Activated naive CD4-positive, alpha-beta T cell treated with anti-CD3 and anti-CD28 coated beads, Interleukin-2, amount 50 U/mL, for 16 hours (primary cell): ENCODE data around the gene SNAPC3.
"Not testable (repeated sequence)": the region's sequence is repeated elsewhere in the genome, so short reads cannot be mapped to it uniquely, and the experiment has no call there.

ENCODE experiments used
- DNase-seq: peaks from one replicate; pipeline ENCODE4 v3.0.0-alpha.2; 2020

The SNAPC3 gene

DNA sequence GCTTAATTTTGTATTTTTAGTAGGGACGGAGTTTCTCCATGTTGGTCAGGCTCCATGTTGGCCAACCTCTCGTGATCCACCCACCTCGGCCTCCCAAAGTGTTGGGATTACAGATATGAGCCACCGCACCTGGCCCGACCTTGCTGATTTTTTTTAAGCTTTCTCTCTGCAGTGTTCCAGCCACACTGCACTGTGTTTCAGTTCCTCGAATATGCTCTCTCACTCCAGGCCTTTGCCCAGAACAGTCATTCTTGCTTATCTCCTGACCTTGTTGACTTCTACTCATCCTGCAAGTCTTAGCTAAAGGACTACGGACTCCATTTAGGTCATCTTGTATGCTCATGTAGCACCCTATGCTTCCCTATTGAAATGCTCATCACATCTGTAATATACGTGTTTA lies 3.3 kb downstream of the SNAPC3 start:
- no peak for DNase-seq

DNA sequence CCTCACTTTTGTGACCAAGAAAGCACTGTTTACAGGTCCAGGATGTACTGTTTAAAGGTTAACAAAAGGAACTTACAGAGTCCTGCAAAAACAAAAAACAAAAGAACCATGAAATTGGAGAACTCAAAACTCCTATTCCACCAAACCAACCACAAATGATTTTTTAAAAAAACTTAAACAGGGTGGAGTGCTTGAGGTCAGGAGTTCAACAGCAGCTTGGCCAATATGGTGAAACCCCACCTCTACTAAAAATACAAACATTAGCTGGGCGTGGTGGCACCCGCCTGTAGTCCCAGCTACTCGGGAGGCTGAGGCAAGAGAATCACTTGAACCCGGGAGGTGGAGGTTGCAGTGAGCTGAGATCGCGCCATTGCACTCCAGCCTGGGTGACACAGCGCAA lies 5.0 kb downstream of the SNAPC3 start:
- DNase-seq, result not testable (repeated sequence)

DNA sequence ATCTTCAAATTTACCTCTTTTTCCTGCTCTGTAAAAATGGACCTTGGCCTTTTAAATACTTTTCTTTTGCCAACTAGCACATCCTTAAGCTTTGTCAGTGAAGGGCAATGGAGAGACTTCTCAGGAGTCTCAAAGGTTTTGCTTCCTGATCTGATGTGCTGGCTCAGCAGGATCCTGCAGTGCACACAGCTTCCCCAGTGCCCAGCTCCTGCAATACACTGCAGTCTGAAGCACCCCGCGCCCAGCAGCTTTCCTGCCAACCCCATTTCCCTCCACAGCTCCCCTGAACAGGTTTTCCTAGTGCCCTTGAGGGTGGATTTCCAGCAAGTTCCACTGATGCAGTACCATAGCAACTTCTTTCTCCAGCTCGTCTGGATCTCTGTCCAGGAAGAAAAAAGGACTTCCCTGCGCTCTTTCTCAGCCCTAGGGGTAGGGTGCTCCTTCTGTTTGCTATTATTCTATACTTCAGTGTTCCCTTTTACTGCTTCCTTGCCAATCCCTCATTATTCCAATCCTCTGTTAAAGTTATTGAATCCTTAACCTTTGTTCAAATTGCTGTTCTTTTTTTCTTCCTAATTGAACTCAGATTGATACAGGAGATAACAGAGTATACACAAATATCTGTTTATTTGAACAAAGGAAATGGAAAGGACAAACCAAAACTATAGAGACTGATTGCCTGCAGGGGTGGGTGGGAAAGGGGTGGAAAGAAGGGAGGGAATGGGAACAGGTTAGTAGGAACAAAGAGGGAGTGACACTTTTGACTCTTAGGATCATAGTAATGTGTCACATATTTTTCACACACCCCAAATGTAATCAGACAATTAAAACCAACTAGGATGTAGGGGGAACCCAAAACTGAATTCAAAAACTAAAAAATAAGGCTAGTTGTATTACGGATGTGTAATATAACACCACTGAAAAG lies 8.5 kb downstream of the SNAPC3 start:
- DNase-seq, result no peak

DNA sequence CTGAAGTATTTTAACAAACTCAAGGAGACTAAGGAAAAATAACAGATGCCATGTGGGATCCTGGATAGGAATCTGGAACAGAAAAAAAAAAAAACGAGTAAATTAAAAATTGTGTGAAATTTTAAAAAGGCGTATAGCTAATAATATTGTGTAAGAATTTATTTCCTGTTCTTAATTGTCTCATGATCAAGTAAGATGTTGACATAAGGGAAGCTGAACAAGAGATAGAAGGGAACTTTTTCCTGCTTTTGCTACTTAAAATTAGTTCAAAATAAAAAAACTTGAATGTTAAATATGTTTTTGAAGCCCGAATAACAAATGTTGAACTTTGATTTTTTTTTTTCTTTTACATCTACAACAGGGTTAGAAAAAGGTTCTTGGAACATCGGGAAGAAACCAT lies 10.5 kb downstream of the SNAPC3 start:
- no peak for DNase-seq

DNA sequence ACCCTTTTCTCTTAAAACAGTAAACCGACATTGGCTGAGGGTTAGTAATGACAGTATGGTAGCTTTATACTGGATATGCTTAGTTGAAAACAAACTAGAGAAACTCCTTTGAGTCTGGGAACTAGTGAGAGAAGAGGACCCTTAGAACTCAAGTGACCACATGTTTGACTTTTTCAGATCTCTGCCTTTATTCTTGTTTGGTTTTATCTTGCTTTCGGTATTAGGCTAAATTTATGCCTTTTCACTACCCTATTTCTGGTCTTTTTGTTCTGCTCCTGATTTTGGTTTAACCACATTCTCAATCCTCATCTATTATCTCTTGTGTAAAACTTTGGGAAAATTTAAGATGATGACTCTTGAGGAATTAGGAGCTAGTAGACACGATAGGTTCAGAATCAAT lies 11.0 kb downstream of the SNAPC3 start:
- DNase-seq, result no peak

DNA sequence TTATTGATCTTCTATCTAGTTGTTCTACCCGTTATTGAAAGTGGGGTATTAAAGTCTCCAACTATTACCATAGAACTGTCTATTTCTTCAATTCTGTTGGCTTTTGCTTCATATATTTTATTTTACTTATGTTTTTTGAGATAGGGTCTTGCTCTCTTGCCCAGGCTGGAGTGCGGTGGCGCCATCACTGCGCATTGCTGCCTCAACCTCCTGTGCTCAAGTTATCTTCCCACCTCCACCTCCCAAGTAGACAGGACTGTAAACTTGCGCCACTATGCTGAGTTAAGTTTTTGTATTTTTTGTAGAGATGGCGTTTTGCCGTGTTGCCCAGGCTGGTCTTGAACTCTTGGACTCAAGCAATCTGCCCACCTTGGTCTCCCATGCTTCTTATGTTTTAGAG lies 16.2 kb downstream of the SNAPC3 start:
- DNase-seq, result no peak

DNA sequence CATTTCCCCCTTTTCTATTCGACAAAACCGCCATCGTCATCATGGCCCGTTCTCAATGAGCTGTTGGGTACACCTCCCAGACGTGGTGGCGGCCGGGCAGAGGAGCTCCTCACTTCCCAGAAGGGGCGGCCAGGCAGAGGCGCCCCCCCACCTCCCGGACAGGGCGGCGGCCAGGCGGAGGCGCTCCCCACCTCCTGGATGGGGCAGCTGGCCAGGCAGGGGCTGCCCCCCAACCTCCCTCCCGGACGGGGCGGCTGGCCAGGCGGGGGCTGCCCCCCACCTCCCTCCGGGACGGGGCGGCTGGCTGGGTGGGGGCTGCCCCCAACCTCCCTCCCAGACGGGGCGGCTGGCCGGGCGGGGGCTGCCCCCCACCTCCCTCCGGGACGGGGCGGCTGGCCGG lies 19.2 kb downstream of the SNAPC3 start:
- DNase-seq, result not testable (repeated sequence)

DNA sequence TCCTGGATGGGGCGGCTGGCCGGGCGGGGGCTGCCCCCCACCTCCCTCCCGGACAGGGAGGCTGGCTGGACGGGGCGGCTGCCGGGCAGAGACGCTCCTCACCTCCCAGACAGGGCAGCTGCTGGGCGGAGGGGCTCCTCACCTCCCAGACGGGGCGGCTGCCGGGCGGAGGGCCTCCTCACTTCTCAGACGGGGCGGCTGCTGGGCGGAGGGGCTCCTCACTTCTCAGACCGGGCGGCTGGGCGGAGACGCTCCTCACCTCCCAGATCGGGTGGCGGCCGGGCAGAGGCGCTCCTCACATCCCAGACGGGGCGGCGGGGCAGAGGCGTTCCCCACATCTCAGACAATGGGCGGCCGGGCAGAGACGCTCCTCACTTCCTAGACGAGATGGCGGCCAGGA lies 19.6 kb downstream of the SNAPC3 start:
- DNase-seq, result not testable (repeated sequence)

DNA sequence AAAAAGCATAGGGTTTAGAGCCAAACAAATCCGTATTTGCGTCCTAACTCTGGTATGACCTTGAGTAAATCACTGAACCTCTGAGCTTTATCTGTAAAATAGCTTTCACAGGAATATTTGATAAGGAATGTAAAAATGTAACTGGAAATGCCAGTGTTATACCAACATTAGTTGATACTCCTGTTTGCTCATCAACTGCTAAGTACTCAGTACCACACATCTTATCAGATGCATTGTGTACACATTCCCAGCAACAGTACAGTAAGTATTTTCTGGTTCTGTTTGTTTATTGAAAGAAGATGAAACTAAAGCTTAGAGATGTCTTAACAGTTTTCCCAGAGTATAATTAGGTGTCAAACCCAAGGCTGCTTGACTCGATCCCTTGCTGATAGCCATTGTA lies 21.5 kb downstream of the SNAPC3 start:
- DNase-seq, result no peak

DNA sequence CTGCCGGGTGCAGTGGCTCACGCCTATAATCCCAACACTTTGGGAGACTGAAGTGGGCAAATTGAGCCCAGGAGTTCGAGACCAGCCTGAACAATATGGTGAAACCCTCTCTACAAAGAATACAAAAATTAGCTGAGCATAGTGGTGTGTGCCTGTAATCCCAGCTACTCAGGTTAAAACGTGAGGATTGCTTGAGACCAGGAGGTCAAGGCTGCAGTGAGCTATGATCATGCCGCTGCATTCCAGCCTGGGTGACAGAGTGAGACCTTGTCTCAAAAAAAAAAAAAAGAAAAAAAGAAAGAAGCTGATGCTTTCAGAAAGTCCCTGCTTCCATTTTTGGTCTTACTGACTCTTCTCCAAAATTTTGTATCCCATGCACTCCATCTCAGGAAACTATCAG lies 31.3 kb downstream of the SNAPC3 start:
- no peak for DNase-seq

DNA sequence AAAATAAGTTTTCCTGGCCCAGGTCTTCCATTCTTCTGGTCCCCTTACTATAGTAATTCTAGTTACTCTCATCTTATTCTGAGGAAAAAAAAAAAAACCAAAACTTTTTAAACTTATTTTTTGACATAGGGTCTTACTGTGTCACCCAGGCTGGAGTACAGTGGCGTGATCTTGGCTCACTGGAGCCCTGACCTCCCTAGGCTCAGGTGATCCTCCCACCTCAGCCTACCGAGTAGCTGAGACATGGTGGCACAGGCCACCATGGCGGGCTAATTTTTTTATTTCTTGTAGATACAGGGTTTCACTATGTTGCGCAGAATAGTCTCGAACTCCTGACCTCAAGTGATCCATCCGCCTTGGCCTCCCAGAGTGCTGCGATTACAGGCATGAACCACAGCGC lies 38.4 kb downstream of the SNAPC3 start:
- no peak for DNase-seq

DNA sequence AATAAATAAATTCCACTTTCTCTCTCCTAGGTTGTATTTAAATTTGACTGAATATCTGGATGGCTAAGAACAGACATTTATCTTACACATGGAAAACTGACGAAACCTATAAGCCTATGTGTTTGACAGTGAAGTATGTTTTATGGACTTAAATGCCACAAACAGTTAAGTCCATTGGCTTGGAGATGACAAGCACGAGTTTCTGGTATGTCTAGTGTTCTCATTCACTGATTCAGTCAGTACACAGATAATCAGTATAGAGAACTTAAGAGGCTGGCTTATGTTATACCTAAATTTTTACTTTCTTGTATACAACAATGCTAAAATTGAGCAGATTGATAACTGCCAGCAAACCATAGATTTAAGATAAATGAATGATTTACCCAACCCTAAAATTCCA lies 38.9 kb downstream of the SNAPC3 start:
- no peak for DNase-seq

DNA sequence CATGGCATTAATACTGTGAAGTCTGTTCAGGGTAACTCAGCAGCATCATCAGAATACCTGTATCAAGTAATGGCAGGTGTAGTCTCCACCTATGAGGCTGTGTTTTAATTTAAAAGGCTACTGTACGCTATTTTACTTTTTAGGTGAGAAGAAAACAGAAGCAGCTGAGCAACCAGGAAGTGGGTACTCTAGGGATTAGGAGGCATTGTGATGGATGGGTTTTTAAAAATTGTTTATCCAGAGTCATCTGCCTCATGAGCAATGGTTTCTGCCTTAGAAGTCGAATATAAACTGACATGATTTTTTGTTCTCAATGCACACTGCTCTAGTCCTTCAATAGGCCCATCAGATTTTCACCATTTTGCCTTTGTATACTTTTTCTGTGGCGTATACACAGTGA lies 45.5 kb downstream of the SNAPC3 start:
- no peak for DNase-seq

DNA sequence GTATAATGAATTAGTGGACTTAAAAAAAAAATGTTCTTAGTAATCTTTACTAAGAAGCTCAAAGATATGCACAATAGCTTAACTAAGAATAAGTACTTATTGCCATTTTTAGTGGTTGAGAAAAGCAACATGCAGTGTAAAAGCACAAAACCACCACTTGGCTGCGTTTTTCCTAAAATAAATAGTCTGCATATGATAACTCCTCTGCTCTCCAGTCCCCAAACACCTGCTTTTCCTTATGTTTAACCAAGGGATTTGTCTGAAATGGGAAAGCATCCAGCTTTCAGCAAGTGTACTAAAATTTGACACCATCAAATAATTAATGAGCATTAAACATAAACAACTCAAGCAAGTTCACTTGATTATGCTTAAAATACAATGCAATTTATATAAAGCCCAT lies 46.7 kb downstream of the SNAPC3 start:
- DNase-seq, result no peak

DNA sequence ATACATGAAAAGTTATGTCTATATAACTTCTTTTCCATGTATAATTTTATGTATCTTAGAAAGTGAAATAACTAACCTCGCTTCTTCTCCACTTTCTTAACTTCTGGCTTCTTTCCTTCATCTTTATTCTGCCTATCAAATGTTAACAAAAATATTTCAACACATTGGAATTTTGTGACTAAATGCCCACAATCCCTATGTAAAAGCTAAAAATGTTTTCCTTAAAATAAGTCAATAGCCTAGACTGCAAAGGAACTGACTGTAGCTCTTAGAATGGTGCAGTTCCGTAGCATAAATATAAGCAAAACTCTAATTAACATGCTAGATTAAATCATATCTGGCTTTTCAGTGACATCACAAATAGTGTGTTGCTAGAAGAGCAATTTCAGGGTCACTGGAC lies 47.2 kb downstream of the SNAPC3 start:
- DNase-seq, result no peak

DNA sequence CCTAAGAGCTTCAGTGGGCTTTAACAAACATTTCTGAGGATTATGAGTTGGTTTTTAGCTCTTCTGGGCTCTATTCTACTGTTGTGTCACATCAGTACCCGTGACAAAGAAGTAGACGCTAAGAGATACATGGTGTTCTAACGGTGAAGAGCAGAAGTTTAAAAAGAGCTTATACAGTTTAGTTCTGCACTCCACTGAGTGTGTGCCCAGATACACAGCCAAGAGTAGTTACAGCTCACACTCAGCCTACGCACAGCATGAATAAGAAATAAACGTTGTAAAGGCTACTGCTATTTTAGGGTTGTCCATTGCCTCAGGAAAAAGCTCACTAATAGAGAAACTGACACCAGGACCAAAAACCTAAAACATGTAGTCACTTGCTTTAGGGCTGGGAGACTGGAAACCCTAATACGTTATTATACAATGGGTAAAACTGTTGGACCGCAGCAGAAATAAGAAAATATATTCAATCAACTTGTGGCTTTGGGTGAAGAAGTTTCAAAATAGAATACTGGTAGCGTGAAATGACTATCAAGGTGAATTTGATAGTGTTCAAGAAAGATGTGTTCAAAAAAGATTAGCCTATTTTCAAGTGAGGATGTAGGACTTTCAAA lies 53.4 kb downstream of the SNAPC3 start:
- DNase-seq, result no peak

DNA sequence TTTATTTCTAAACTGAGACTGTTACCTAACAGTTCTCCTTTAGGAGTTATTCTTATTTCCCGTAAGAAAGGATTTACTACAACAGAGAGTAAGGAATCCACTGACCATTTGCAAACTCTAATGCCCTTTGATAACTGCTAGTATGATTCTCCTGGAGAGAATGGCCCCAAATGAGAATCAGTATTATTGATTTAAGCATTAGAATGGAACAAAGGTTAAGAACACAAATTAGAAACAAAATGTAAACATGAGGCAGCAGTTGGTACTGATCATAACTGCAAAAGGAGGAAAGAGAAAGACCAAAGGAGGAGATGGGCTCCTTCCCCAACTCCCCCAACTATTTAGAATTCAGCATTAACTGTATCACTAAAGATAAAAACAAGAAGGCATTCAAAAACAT lies 57.4 kb downstream of the SNAPC3 start:
- no peak for DNase-seq

DNA sequence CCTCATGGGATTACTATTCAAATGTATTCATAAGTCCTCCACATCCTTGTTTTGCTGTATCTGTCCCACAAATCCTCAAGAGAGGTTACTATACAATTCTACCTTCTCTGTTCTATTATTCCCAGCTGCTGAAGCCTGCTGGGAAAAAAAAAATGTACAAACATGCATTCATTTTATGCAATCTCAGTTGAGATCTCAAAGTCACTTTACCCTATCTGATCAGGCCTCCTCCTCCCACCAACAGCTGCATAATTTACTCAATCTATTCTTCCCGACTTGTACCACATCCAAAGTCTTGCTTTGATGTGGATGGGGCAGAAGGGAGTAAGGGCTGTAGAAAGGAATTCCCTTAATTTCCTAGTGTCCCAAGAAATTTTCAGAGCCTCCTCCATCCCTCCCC lies 59.5 kb downstream of the SNAPC3 start:
- DNase-seq, result no peak

DNA sequence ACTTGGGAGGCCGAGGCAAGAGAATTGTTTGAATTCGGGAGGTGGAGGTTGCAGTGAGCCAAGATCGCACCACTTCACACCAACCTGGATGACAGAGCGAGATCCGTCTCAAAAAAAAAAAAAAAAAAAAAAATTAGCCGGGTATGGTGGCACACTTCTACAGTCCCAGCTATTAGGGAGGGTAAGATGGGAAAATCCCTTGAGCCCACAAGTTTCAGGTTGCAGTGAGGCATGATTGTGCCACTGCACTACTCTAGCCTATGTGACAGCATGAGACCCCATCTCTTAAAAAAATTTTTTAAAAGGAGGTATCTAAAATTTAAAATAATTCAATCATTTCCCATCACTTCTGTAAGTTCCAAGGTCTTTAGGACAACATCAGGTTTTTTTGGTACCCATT lies 62.1 kb downstream of the SNAPC3 start:
- no peak for DNase-seq

DNA sequence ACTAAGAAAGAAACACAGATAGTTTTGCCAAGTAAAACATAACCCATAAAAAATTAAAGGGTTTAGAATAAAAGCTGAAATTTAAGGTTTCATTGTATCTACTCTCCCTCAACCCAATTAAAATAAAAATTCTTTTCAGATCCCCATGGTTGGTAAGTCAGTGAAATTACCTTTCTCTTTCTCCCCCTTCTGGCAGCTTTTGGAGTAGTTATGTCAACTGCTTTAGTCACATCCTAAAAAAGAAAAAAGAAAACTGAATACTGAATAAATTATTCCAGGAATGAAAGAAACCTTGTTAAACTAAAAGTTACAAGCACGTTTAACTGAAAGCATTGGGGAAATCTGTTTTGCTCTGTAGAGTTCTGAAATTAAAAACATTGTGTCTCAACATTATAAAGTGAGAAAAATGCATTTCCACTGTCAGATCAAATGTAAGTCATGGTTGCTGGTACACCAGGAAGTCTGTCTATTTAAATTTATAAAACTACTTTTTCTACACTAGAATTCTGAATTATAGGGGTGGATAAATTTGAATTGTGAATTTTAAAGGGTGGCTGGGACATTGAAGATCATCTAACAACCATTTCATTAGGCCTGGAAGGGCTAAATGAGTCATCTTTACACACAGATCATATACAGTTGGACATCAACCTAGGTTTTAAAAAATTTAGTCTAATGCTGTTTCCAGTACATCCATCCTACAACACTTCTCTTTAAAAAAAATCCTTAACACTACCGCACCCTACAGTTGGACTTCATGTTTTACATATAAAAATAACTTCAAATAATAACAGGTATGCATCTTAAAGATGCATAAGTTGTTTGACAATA lies 63.4 kb downstream of the SNAPC3 start:
- DNase-seq, result no peak

DNA sequence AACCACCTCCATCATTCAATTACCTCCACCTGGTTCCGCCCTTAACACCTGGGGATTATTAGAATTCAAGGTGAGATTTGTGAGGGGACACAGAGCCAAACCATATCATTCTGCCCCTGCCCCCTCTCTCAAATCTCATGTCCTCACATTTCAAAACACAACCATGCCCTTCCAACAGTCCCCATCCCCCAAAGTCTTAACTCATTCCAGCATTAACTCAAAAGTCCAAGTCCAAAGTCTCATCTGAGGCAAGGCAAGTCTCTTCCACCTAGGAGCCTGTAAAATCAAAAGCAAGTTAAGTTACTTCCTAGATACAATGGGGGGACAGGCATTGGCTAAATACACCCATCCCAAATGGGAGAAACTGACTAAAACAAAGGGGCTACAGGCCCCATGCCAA lies 69.3 kb downstream of the SNAPC3 start:
- no peak for DNase-seq

DNA sequence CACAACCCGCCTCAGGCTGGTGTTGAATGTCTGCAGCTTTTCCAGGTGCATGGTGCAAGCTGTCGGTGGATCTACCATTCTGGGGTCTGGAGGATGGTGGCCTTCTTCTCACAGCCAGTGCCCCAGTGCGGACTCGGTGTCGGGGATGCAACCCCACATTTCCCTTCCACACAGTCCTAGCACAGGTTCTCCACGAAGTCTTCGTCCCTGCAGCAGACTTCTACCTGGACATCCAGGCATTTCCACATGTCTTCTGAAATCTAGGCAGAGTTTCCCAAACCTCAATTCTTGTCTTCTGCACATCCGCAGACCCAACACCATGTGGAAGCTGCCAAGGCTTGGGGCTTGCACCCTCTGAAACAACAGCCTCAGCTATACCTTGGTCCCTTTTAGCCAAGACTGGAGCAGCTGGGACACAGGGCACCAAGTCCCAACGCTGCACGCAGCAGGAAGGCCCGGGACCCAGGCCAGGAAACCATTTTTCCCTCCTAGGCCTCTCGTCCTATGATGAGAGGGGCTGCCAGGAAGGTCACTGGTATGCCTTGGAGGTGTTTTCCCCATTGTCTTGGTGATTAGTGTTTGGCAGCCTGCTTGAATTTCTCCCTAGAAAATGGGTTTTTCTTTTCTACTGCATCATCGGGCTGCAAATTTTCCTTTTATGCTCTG lies 69.9 kb downstream of the SNAPC3 start:
- no peak for DNase-seq
